ENCODE data around the gene KIF22. TPM values are rescaled to one million over a fixed set of nuclear protein-coding genes. Genes with fewer than 3 reads are reported as not detected.

Gene KIF22
- total RNA-seq, 1 experiment from 2014 or later = 87.6 TPM

DNA sequence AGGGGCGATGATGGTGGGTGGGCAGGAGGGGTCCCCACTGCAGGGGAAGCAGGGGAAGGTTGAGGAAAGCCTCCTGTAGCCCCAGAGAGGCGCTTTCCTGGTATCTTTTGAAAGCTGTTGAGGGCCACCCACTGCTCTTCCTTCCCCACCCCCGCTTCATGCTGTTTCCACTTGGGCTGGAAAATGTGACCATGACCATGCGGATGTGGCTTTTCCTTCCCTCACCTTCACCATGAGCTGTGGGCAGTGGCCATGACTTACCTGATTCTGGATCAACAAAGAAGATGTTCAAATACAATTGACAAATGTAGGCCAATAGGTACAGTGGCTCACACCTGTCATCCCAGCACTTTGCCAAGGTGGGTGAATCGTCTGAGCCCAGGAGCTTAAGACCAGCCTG is 43.5 kb downstream of the KIF22 start:
- intact Hi-C loops (cut with micrococcal nuclease) = no loop called here
- no peak overlapping the region for H3K27ac ChIP-seq (ENCODE audit: low read length)
- no peaks in the 10 kb centered on the region for H3K36me3 ChIP-seq (ENCODE audit: low read depth, low read length)
- H2AFZ ChIP-seq (ENCODE audit: low read length) = no peak overlapping the region
- TF ChIP-seq, protein P1, sequence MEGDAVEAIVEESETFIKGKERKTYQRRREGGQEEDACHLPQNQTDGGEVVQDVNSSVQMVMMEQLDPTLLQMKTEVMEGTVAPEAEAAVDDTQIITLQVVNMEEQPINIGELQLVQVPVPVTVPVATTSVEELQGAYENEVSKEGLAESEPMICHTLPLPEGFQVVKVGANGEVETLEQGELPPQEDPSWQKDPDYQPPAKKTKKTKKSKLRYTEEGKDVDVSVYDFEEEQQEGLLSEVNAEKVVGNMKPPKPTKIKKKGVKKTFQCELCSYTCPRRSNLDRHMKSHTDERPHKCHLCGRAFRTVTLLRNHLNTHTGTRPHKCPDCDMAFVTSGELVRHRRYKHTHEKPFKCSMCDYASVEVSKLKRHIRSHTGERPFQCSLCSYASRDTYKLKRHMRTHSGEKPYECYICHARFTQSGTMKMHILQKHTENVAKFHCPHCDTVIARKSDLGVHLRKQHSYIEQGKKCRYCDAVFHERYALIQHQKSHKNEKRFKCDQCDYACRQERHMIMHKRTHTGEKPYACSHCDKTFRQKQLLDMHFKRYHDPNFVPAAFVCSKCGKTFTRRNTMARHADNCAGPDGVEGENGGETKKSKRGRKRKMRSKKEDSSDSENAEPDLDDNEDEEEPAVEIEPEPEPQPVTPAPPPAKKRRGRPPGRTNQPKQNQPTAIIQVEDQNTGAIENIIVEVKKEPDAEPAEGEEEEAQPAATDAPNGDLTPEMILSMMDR (conservative IDR thresholded peaks at IDR 0.05; ENCODE audit: low read depth, low read length) = no peak
- no peak for TF ChIP-seq EZH2phosphoT487 (IDR thresholded peaks at IDR 0.05; ENCODE audit: borderline replicate concordance, low read length)
- no peak for TF ChIP-seq EZH2 (IDR thresholded peaks at IDR 0.05; ENCODE audit: low read length, unreplicated experiment)
- no peak overlapping the region for H3K4me3 ChIP-seq (ENCODE audit: low read length)
- H3K9ac ChIP-seq (ENCODE audit: low read length) = no peak overlapping the region
- ATAC-seq = no peak
- H3K79me2 ChIP-seq (ENCODE audit: low read length) = no peaks in the 10 kb centered on the region
- H3K9me2 ChIP-seq (replicated peaks; ENCODE audit: low read length) = no peaks in the 10 kb centered on the region
- H3K27me3 ChIP-seq (ENCODE audit: low read length) = no peaks in the 10 kb centered on the region
- ChIA-PET CTCF (interaction anchor here (0.6 kb wide), 1 partner anchor 10 kb away, joined by 3 read pairs; no protein-coding TSS in a partner anchor), POLR2A (ENCODE audit: unreplicated experiment) (no interaction called here)
- DNase-seq = no peak
- no peaks in the 10 kb centered on the region for H3K9me3 ChIP-seq (ENCODE audit: low read length)
- no peak overlapping the region for H3K4me2 ChIP-seq (ENCODE audit: low read length)
- no peaks in the 10 kb centered on the region for H4K20me1 ChIP-seq (ENCODE audit: low read length)
- H3K4me1 ChIP-seq (ENCODE audit: insufficient read depth, low read length) = peaks cover 4% of the 10 kb centered on the region; the same call in 1 of the 2 replicates
- no peaks in the 10 kb centered on the region for H3F3A ChIP-seq (ENCODE audit: low read length, unreplicated experiment)
- BruUV-seq (replicated peaks) = no TSS peak

GRCh38 chr16:29835926-29836325 is 45.4 kb downstream of the KIF22 start:
- no peaks in the 10 kb centered on the region for H3F3A ChIP-seq (ENCODE audit: low read length, unreplicated experiment)
- no peaks in the 10 kb centered on the region for H4K20me1 ChIP-seq (ENCODE audit: low read length)
- ChIA-PET POLR2A (ENCODE audit: unreplicated experiment) (no interaction called here), CTCF (no interaction called here)
- BruUV-seq (replicated peaks) = no TSS peak
- no peak overlapping the region for H3K9ac ChIP-seq (ENCODE audit: low read length)
- no peaks in the 10 kb centered on the region for H3K79me2 ChIP-seq (ENCODE audit: low read length)
- intact Hi-C loops (cut with micrococcal nuclease) = no loop called here
- no peaks in the 10 kb centered on the region for H3K9me3 ChIP-seq (ENCODE audit: low read length)
- H2AFZ ChIP-seq (ENCODE audit: low read length) = no peak overlapping the region
- H3K9me2 ChIP-seq (replicated peaks; ENCODE audit: low read length) = no peaks in the 10 kb centered on the region
- ATAC-seq (no peak), DNase-seq (no peak)
- H3K27ac ChIP-seq (ENCODE audit: low read length) = no peak overlapping the region
- H3K36me3 ChIP-seq (ENCODE audit: low read depth, low read length) = no peaks in the 10 kb centered on the region
- no peaks in the 10 kb centered on the region for H3K4me1 ChIP-seq (ENCODE audit: insufficient read depth, low read length)
- no peaks in the 10 kb centered on the region for H3K27me3 ChIP-seq (ENCODE audit: low read length)
- H3K4me2 ChIP-seq (ENCODE audit: low read length) = no peak overlapping the region
- TF ChIP-seq, protein P1 (conservative IDR thresholded peaks at IDR 0.05; ENCODE audit: low read depth, low read length) = no peak
- TF ChIP-seq EZH2phosphoT487 (IDR thresholded peaks at IDR 0.05; ENCODE audit: borderline replicate concordance, low read length) = no peak
- TF ChIP-seq EZH2 (IDR thresholded peaks at IDR 0.05; ENCODE audit: low read length, unreplicated experiment) = no peak
- no peak overlapping the region for H3K4me3 ChIP-seq (ENCODE audit: low read length)

DNA sequence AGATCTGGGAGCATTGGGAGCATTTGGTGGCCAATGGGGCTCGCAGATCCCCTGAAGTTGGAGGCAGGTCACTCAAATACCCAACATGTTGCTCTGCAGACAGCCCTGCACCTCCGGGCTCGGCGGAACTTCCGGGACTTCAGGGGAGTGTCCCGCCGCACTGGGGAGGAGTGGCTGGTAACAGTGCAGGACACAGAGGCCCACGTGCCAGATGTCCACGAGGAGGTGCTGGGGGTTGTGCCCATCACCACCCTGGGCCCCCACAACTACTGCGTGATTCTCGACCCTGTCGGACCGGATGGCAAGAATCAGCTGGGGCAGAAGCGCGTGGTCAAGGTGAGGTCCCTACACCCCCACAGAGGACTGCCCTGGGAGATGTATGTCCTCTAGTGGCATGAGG is 46.1 kb downstream of the KIF22 start:
- no peak overlapping the region for H2AFZ ChIP-seq (ENCODE audit: low read length)
- no peak overlapping the region for H3K9ac ChIP-seq (ENCODE audit: low read length)
- no peak for TF ChIP-seq EZH2phosphoT487 (IDR thresholded peaks at IDR 0.05; ENCODE audit: borderline replicate concordance, low read length)
- TF ChIP-seq, protein P1 (conservative IDR thresholded peaks at IDR 0.05; ENCODE audit: low read depth, low read length) = no peak
- no peak for TF ChIP-seq EZH2 (IDR thresholded peaks at IDR 0.05; ENCODE audit: low read length, unreplicated experiment)
- no peak overlapping the region for H3K4me2 ChIP-seq (ENCODE audit: low read length)
- ChIA-PET CTCF (no interaction called here), POLR2A (ENCODE audit: unreplicated experiment) (no interaction called here)
- H4K20me1 ChIP-seq (ENCODE audit: low read length) = no peaks in the 10 kb centered on the region
- H3K36me3 ChIP-seq (ENCODE audit: low read depth, low read length) = no peaks in the 10 kb centered on the region
- no peak overlapping the region for H3K4me3 ChIP-seq (ENCODE audit: low read length)
- H3K4me1 ChIP-seq (ENCODE audit: insufficient read depth, low read length) = no peaks in the 10 kb centered on the region
- intact Hi-C loops (cut with micrococcal nuclease) = no loop called here
- ATAC-seq = no peak
- H3K27me3 ChIP-seq (ENCODE audit: low read length) = no peaks in the 10 kb centered on the region
- H3K9me2 ChIP-seq (replicated peaks; ENCODE audit: low read length) = no peaks in the 10 kb centered on the region
- no TSS peak for BruUV-seq (replicated peaks)
- no peak overlapping the region for H3K27ac ChIP-seq (ENCODE audit: low read length)
- H3K79me2 ChIP-seq (ENCODE audit: low read length) = no peaks in the 10 kb centered on the region
- no peaks in the 10 kb centered on the region for H3F3A ChIP-seq (ENCODE audit: low read length, unreplicated experiment)
- H3K9me3 ChIP-seq (ENCODE audit: low read length) = no peaks in the 10 kb centered on the region
- no peak for DNase-seq

Measured in PC-3 (cell line).